ENCODE results near the gene BRI3BP.
A peak's percentile ranks its signal among the peaks of the same experiment; 100 is the strongest.

BRI3BP gene

GRCh38 chr12:124994437-124994975 is 1.1 kb downstream of the BRI3BP start:
- no peak for DNase-seq (ENCODE audit: low read depth)

GRCh38 chr12:124995200-124995961 is 1.9 kb downstream of the BRI3BP start:
- DNase-seq (ENCODE audit: low read depth): peak; percentile 47
- peak overlapping the region; percentile 93 for H3K4me3 ChIP-seq (ENCODE audit: low read depth, low read length)
- TF ChIP-seq CTCF (IDR thresholded peaks at IDR 0.05; ENCODE audit: low read depth, low read length, missing control alignments): no peak

More at GRCh38 chr12:124994437-124994975, 1.1 kb downstream of the BRI3BP start:
- no peak for TF ChIP-seq CTCF (IDR thresholded peaks at IDR 0.05; ENCODE audit: low read depth, low read length, missing control alignments)
- H3K4me3 ChIP-seq (ENCODE audit: low read depth, low read length): peak overlapping the region; percentile 93

GRCh38 chr12:124998705-124999104 is 5.3 kb downstream of the BRI3BP start:
- no peak overlapping the region for H3K4me3 ChIP-seq (ENCODE audit: low read depth, low read length)
- no peak for DNase-seq (ENCODE audit: low read depth)
- TF ChIP-seq CTCF (IDR thresholded peaks at IDR 0.05; ENCODE audit: low read depth, low read length, missing control alignments): no peak

GRCh38 chr12:125001636-125002035 is 8.2 kb downstream of the BRI3BP start:
- TF ChIP-seq CTCF (IDR thresholded peaks at IDR 0.05; ENCODE audit: low read depth, low read length, missing control alignments): no peak
- H3K4me3 ChIP-seq (ENCODE audit: low read depth, low read length): no peak overlapping the region
- no peak for DNase-seq (ENCODE audit: low read depth)

- no peak for DNase-seq (ENCODE audit: low read depth)
- TF ChIP-seq CTCF (IDR thresholded peaks at IDR 0.05; ENCODE audit: low read depth, low read length, missing control alignments): no peak
- H3K4me3 ChIP-seq (ENCODE audit: low read depth, low read length): no peak overlapping the region
These were observed 9.6 kb downstream of the BRI3BP start for GRCh38 chr12:125003021-125003420.

- DNase-seq (ENCODE audit: low read depth): no peak
- no peak overlapping the region for H3K4me3 ChIP-seq (ENCODE audit: low read depth, low read length)
- no peak for TF ChIP-seq CTCF (IDR thresholded peaks at IDR 0.05; ENCODE audit: low read depth, low read length, missing control alignments)
These were observed 11.2 kb downstream of the BRI3BP start for GRCh38 chr12:125004621-125005020.

- no peak for TF ChIP-seq CTCF (IDR thresholded peaks at IDR 0.05; ENCODE audit: low read depth, low read length, missing control alignments)
- no peak for DNase-seq (ENCODE audit: low read depth)
- H3K4me3 ChIP-seq (ENCODE audit: low read depth, low read length): no peak overlapping the region
These were observed 12.2 kb downstream of the BRI3BP start for GRCh38 chr12:125005652-125006051.

Data from GM12864 (cell line).